ENCODE results near the gene SAMD4A.
A peak's percentile ranks its signal among the peaks of the same experiment; 100 is the strongest.

Gene SAMD4A

GRCh38 chr14:54556535-54556934, 10.4 kb upstream of the SAMD4A start:
- H3K9ac ChIP-seq (ENCODE audit: low read length): no peak overlapping the region
- H3K4ac ChIP-seq (ENCODE audit: low read depth, low read length): no peak overlapping the region
- H3K4me1 ChIP-seq (ENCODE audit: control insufficient read depth in 1 of 2, insufficient read depth in 2 of 2, low read length in 2 of 2): no peaks in the 10 kb centered on the region
- H3K9me3 ChIP-seq (ENCODE audit: insufficient read depth, low read depth, low read length): no peaks in the 10 kb centered on the region
- no peak overlapping the region for H3K4me3 ChIP-seq (ENCODE audit: low read depth, low read length)
- no peak overlapping the region for H3K14ac ChIP-seq (ENCODE audit: low read length)
- no peak overlapping the region for H2BK12ac ChIP-seq (ENCODE audit: low read length)
- H2BK5ac ChIP-seq (ENCODE audit: low read depth, low read length, poor library complexity): no peak overlapping the region
- peak; percentile 62 to 79 for DNase-seq
- H2AFZ ChIP-seq (ENCODE audit: insufficient read depth, low read length, poor library complexity): no peak overlapping the region
- H3K79me2 ChIP-seq (ENCODE audit: control insufficient read depth, insufficient read depth, low read length, poor library complexity): no peaks in the 10 kb centered on the region
- no peaks in the 10 kb centered on the region for H3K36me3 ChIP-seq (ENCODE audit: control insufficient read depth in 1 of 2, insufficient read depth in 2 of 2, low read length in 2 of 2)
- H2BK120ac ChIP-seq (ENCODE audit: insufficient read depth, low read length, poor library complexity): no peak overlapping the region
- H3K4me2 ChIP-seq (ENCODE audit: low read length): no peak overlapping the region
- peak overlapping the region; percentile 7 for H4K91ac ChIP-seq (ENCODE audit: low read depth, low read length)
- no peak overlapping the region for H3K23ac ChIP-seq (ENCODE audit: low read length)
- no peak overlapping the region for H3K18ac ChIP-seq (ENCODE audit: low read length)
- H3K27me3 ChIP-seq (ENCODE audit: insufficient read depth, low read length): no peaks in the 10 kb centered on the region
- no peak overlapping the region for H4K12ac ChIP-seq (ENCODE audit: low read depth, low read length)
- WGBS (ENCODE audit: extremely low coverage, insufficient coverage, insufficient read length): no CpG with 5 or more reads among the region's 9 CpGs
- no peak overlapping the region for H2AK5ac ChIP-seq (ENCODE audit: low read length)
- peaks cover 2% of the 10 kb centered on the region for H3K79me1 ChIP-seq (ENCODE audit: low read length)
- H3K27ac ChIP-seq (ENCODE audit: low read depth, low read length): no peak overlapping the region
- no peak overlapping the region for H4K8ac ChIP-seq (ENCODE audit: low read depth, low read length)

DNA sequence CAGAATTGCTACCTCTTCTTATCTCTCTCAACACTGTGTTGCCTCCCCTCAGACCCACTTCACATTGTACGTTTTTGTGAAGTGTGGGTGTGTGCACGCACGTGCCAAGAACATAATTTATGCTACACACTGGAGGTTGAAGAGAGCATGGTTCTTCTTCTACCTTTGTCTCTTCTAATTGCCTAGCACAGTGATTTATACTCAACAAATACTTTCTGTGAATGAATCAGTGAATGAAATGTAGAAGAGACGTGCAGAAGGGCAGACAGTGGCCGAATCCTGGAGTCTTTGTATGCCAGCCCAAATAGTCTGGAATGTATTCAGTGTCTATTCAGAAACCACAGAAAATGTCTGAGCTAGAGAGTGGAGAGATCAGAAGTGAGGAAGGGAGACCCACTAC, 4.6 kb upstream of the SAMD4A start:
- H2BK120ac ChIP-seq (ENCODE audit: insufficient read depth, low read length, poor library complexity): no peak overlapping the region
- H3K27ac ChIP-seq (ENCODE audit: low read depth, low read length): no peak overlapping the region
- H2AK5ac ChIP-seq (ENCODE audit: low read length): no peak overlapping the region
- H3K79me2 ChIP-seq (ENCODE audit: control insufficient read depth, insufficient read depth, low read length, poor library complexity): peaks cover 9% of the 10 kb centered on the region
- no peak overlapping the region for H3K4me2 ChIP-seq (ENCODE audit: low read length)
- WGBS (ENCODE audit: extremely low coverage, insufficient coverage, insufficient read length): no CpG with 5 or more reads among the region's 5 CpGs
- no peaks in the 10 kb centered on the region for H3K9me3 ChIP-seq (ENCODE audit: insufficient read depth, low read depth, low read length)
- H3K14ac ChIP-seq (ENCODE audit: low read length): no peak overlapping the region
- no peak overlapping the region for H3K4ac ChIP-seq (ENCODE audit: low read depth, low read length)
- DNase-seq: no peak
- H4K91ac ChIP-seq (ENCODE audit: low read depth, low read length): no peak overlapping the region
- no peaks in the 10 kb centered on the region for H3K4me1 ChIP-seq (ENCODE audit: control insufficient read depth in 1 of 2, insufficient read depth in 2 of 2, low read length in 2 of 2)
- H2BK12ac ChIP-seq (ENCODE audit: low read length): no peak overlapping the region
- peaks cover 15% of the 10 kb centered on the region for H3K79me1 ChIP-seq (ENCODE audit: low read length)
- no peak overlapping the region for H2AFZ ChIP-seq (ENCODE audit: insufficient read depth, low read length, poor library complexity)
- no peak overlapping the region for H4K8ac ChIP-seq (ENCODE audit: low read depth, low read length)
- H3K18ac ChIP-seq (ENCODE audit: low read length): no peak overlapping the region
- H3K23ac ChIP-seq (ENCODE audit: low read length): no peak overlapping the region
- no peak overlapping the region for H4K12ac ChIP-seq (ENCODE audit: low read depth, low read length)
- no peaks in the 10 kb centered on the region for H3K27me3 ChIP-seq (ENCODE audit: insufficient read depth, low read length)
- H3K4me3 ChIP-seq (ENCODE audit: low read depth, low read length): no peak overlapping the region
- H2BK5ac ChIP-seq (ENCODE audit: low read depth, low read length, poor library complexity): no peak overlapping the region
- H3K36me3 ChIP-seq (ENCODE audit: control insufficient read depth in 1 of 2, insufficient read depth in 2 of 2, low read length in 2 of 2): no peaks in the 10 kb centered on the region
- no peak overlapping the region for H3K9ac ChIP-seq (ENCODE audit: low read length)

GRCh38 chr14:54564071-54564867, 2.7 kb upstream of the SAMD4A start:
- Histone ChIP-seq H3K14ac (ENCODE audit: low read length) (no peak overlapping the region), H2AFZ (ENCODE audit: insufficient read depth, low read length, poor library complexity) (no peak overlapping the region), H2BK120ac (ENCODE audit: insufficient read depth, low read length, poor library complexity) (no peak overlapping the region), H3K9ac (ENCODE audit: low read length) (peak overlapping the region; percentile 70), H2BK12ac (ENCODE audit: low read length) (no peak overlapping the region), H3K27me3 (ENCODE audit: insufficient read depth, low read length) (no peaks in the 10 kb centered on the region), H3K9me3 (ENCODE audit: insufficient read depth, low read depth, low read length) (no peaks in the 10 kb centered on the region), H4K8ac (ENCODE audit: low read depth, low read length) (no peak overlapping the region), H3K36me3 (ENCODE audit: control insufficient read depth in 1 of 2, insufficient read depth in 2 of 2, low read length in 2 of 2) (no peaks in the 10 kb centered on the region), H3K27ac (ENCODE audit: low read depth, low read length) (no peak overlapping the region), H3K18ac (ENCODE audit: low read length) (no peak overlapping the region), H4K91ac (ENCODE audit: low read depth, low read length) (no peak overlapping the region), H3K4me1 (ENCODE audit: control insufficient read depth in 1 of 2, insufficient read depth in 2 of 2, low read length in 2 of 2) (peaks cover 1 to 4% of the 10 kb centered on the region in 2 experiments), H3K4me3 (ENCODE audit: low read depth, low read length) (no peak overlapping the region), H3K79me2 (ENCODE audit: control insufficient read depth, insufficient read depth, low read length, poor library complexity) (peaks cover 15% of the 10 kb centered on the region), H2BK5ac (ENCODE audit: low read depth, low read length, poor library complexity) (no peak overlapping the region), H2AK5ac (ENCODE audit: low read length) (no peak overlapping the region), H3K23ac (ENCODE audit: low read length) (no peak overlapping the region), H3K79me1 (ENCODE audit: low read length) (peaks cover 23% of the 10 kb centered on the region), H3K4ac (ENCODE audit: low read depth, low read length) (no peak overlapping the region), H3K4me2 (ENCODE audit: low read length) (peak overlapping the region; percentile 75), H4K12ac (ENCODE audit: low read depth, low read length) (no peak overlapping the region)
- peak in 1 of 2 donors; percentile 81 for DNase-seq
- no CpG with 5 or more reads among the region's 9 CpGs for WGBS (ENCODE audit: extremely low coverage, insufficient coverage, insufficient read length)

GRCh38 chr14:54564868-54565784, 1.8 kb upstream of the SAMD4A start:
- Histone ChIP-seq H2BK12ac (ENCODE audit: low read length) (no peak overlapping the region), H3K14ac (ENCODE audit: low read length) (peak overlapping the region; percentile 19), H4K8ac (ENCODE audit: low read depth, low read length) (no peak overlapping the region), H2AK5ac (ENCODE audit: low read length) (no peak overlapping the region), H3K36me3 (ENCODE audit: control insufficient read depth in 1 of 2, insufficient read depth in 2 of 2, low read length in 2 of 2) (no peaks in the 10 kb centered on the region), H3K27me3 (ENCODE audit: insufficient read depth, low read length) (no peaks in the 10 kb centered on the region), H2BK5ac (ENCODE audit: low read depth, low read length, poor library complexity) (peak overlapping the region; percentile 25), H2AFZ (ENCODE audit: insufficient read depth, low read length, poor library complexity) (peak overlapping the region; percentile 71), H3K4me2 (ENCODE audit: low read length) (peak overlapping the region; percentile 75), H3K4me3 (ENCODE audit: low read depth, low read length) (peak overlapping the region; percentile 97), H3K27ac (ENCODE audit: low read depth, low read length) (peak overlapping the region; percentile 51), H2BK120ac (ENCODE audit: insufficient read depth, low read length, poor library complexity) (peak overlapping the region; percentile 33), H3K79me2 (ENCODE audit: control insufficient read depth, insufficient read depth, low read length, poor library complexity) (peaks cover 18% of the 10 kb centered on the region), H3K9me3 (ENCODE audit: insufficient read depth, low read depth, low read length) (no peaks in the 10 kb centered on the region), H3K9ac (ENCODE audit: low read length) (peak overlapping the region; percentile 86), H4K12ac (ENCODE audit: low read depth, low read length) (no peak overlapping the region), H3K4ac (ENCODE audit: low read depth, low read length) (peak overlapping the region; percentile 2), H4K91ac (ENCODE audit: low read depth, low read length) (peak overlapping the region; percentile 72), H3K18ac (ENCODE audit: low read length) (peak overlapping the region; percentile 13), H3K23ac (ENCODE audit: low read length) (no peak overlapping the region), H3K4me1 (ENCODE audit: control insufficient read depth in 1 of 2, insufficient read depth in 2 of 2, low read length in 2 of 2) (peaks cover 3 to 9% of the 10 kb centered on the region in 2 experiments), H3K79me1 (ENCODE audit: low read length) (peaks cover 23% of the 10 kb centered on the region)
- peak; percentile 96 for DNase-seq
- WGBS (ENCODE audit: extremely low coverage, insufficient coverage, insufficient read length): no CpG with 5 or more reads among the region's 69 CpGs
